Brain microvascular endothelial cell (primary cell): ENCODE results near the gene ST8SIA1.

Experiments
- DNase-seq: peaks from one replicate; pipeline ENCODE4 v3.0.0-alpha.2; 2020
- H3K27ac ChIP-seq: fragments of 250-450 bp; sonication (Bioruptor Pico); 2 replicates; pipeline ENCODE4 v1.5.1; 2020; ENCODE audit warnings: mild to moderate bottlenecking, moderate library complexity
- H3K27me3 ChIP-seq: fragments of 250-450 bp; sonication (Bioruptor Pico); replicated peaks from 2 replicates; pipeline ENCODE4 v1.5.1; 2020; ENCODE audit warnings: mild to moderate bottlenecking
- H3K36me3 ChIP-seq: fragments of 250-450 bp; sonication (Bioruptor Pico); replicated peaks from 2 replicates; pipeline ENCODE4 v1.5.1; 2020; ENCODE audit warnings: mild to moderate bottlenecking
- H3K4me3 ChIP-seq: 2 replicates; pipeline ENCODE4 v1.5.1; 2011; ENCODE audit warnings: low read depth, mild to moderate bottlenecking, control low read depth, low read length, moderate library complexity
- in situ Hi-C: cut with HindIII; loops from 2 replicates; pipeline ENCODE4 v1.10.0; 2017; ENCODE audit warnings: low sequenced_read_pairs, low pct_ligation_motif_present
- TF ChIP-seq, protein P1 (sequence below): IDR thresholded peaks from 2 replicates; pipeline ENCODE4 v1.5.1; 2011; ENCODE audit warnings: low read depth, mild to moderate bottlenecking, moderate library complexity, low read length, control low read depth, inconsistent platforms; ENCODE audit errors: missing control alignments

Gene ST8SIA1

DNA sequence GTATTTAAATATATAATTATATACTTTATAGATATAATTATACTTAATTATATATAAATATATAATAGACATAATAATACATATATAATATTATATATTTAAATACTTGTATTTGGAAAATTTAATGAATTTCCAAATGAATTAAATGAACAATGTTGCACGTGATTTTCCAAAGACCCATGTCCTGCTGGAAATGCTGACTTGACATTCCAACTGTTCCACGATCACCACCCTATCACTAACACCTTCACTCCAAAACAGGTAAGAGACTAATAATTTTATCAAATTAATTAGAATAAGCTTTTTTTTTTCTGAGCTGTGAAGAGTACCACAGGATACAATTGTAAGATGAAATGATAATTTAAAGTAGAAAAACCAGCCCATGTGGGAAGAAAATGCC is 103.4 kb downstream of the ST8SIA1 start:
- Histone ChIP-seq H3K4me3 (no peak overlapping the region), H3K36me3 (no peaks in the 10 kb centered on the region), H3K27me3 (no peaks in the 10 kb centered on the region), H3K27ac (no peak overlapping the region)
- no peak for DNase-seq
- in situ Hi-C loops: no loop called here
- TF ChIP-seq, protein P1, sequence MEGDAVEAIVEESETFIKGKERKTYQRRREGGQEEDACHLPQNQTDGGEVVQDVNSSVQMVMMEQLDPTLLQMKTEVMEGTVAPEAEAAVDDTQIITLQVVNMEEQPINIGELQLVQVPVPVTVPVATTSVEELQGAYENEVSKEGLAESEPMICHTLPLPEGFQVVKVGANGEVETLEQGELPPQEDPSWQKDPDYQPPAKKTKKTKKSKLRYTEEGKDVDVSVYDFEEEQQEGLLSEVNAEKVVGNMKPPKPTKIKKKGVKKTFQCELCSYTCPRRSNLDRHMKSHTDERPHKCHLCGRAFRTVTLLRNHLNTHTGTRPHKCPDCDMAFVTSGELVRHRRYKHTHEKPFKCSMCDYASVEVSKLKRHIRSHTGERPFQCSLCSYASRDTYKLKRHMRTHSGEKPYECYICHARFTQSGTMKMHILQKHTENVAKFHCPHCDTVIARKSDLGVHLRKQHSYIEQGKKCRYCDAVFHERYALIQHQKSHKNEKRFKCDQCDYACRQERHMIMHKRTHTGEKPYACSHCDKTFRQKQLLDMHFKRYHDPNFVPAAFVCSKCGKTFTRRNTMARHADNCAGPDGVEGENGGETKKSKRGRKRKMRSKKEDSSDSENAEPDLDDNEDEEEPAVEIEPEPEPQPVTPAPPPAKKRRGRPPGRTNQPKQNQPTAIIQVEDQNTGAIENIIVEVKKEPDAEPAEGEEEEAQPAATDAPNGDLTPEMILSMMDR: no peak

DNA sequence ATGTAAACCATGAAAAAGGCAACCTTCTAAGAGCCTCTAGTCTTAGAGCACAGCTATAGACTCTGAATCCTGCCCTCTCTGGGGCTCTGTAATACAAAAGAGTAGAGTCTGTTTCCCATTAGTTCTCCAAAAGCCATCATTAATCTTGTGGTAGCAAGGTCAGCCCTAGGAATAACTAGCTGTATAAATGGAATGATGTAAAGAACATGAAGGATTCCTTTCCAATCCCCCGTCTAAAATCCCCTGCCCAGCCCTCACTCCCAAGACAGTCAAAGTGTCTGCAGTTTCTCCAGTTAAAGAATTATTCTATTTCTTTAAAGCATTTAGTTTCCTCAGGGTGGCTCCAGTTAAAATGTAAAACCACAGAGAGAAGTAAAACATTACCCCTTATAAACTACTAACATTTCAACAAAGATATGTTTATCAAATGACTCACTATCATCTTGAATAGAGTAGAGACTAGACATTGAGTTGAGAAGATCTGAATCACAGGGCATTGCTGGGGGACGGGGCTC is 104.2 kb downstream of the ST8SIA1 start:
- Histone ChIP-seq H3K27ac (peak overlapping the region; percentile 19), H3K4me3 (no peak overlapping the region), H3K27me3 (no peaks in the 10 kb centered on the region), H3K36me3 (no peaks in the 10 kb centered on the region)
- peak; percentile 17 for DNase-seq
- TF ChIP-seq, protein P1: no peak
- in situ Hi-C loops: no loop called here

DNA sequence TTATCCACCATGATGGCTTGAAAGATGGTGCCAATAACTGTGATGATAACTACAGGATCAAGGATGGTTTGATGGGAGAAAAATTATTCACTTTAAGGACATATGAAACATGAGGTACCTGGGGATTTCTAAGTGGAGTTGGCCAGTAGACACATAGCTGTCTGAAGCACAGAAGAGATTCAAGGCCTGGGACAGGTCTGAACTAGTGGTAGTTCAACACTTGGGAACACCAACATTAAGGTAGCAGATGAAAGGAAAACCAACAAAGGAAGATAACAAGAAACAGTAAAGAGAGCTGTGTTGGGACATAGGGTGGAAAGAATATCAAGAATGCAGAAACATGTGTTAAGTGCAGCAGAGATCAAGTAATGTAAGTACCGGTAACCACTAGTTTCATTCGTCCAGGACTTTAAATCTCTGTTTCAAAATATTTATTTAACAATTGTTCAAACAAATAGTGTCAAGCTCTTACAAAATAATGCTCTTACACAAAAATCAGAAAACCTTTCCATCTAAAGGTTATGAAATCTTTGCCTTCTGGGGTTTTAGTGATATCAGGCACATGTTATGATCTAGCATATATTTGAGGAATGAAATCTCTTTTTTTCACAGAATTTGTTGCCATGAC is 104.7 kb downstream of the ST8SIA1 start:
- in situ Hi-C loops: no loop called here
- no peaks in the 10 kb centered on the region for H3K36me3 ChIP-seq
- peak overlapping the region; percentile 19 for H3K27ac ChIP-seq
- no peak overlapping the region for H3K4me3 ChIP-seq
- TF ChIP-seq, protein P1: no peak
- H3K27me3 ChIP-seq: no peaks in the 10 kb centered on the region
- DNase-seq: no peak

DNA sequence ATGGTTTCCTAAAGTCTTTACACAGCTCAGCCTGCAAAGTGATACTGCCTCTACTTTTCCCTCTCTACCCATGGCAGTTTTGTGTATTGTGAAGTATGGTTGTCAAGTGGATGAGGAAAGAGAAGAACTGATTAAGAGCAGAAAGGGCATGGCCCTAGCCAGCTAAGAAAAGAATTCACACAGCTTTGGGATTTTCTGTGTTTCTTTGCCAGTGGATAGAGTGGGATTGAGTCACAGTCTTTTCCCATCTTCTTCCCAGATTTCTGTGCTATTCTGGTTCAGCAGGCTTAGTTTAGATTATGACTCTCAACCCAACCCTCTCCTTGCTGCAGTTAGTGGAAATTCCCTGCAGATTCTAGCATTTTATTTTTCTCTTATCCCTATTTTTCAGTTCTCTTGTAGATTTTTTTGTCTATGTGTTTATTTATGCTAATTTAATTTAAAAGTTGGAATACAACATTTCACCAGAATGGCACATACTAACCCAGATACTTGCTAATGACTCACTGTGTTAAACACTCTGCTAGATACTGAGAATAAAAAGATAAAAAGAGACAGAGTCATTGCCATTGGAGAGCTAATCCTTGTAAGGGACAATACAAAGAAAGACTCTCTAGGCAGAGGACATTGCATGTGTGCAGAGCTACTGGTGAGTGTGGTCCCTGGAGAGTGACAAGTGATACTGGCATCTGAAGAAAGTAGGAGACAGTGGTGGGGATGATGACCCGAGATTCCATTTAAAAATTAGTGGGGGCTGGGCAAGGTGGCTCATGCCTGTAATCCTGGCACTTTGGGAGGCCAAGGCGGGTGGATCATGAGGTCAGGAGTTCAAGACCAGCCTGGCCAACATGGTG is 106.3 kb downstream of the ST8SIA1 start:
- TF ChIP-seq, protein P1: no peak
- H3K27ac ChIP-seq: no peak overlapping the region
- in situ Hi-C loops: no loop called here
- H3K27me3 ChIP-seq: no peaks in the 10 kb centered on the region
- no peaks in the 10 kb centered on the region for H3K36me3 ChIP-seq
- H3K4me3 ChIP-seq: no peak overlapping the region
- peak; percentile 27 for DNase-seq

DNA sequence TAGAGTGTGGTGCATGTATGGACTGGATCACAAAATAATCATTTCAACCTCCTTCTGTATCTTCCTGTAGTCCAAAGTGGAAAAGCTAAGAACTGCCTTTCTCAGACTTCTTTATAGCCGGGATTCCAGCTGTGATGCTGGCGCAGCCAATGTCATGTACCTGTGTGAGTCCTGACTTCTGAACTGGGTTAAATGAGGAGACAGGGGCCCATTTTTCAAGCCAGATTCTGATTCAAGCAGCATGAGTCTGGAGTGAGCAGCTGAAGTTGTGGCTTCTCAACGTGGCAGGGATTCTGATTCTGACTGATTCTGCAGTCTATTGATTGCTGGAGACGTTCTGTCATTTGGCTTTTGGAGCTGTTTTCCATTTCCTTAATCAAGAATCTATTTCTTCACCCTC is 111.2 kb downstream of the ST8SIA1 start:
- TF ChIP-seq, protein P1: no peak
- Histone ChIP-seq H3K4me3 (no peak overlapping the region), H3K36me3 (no peaks in the 10 kb centered on the region), H3K27me3 (no peaks in the 10 kb centered on the region), H3K27ac (no peak overlapping the region)
- no peak for DNase-seq
- in situ Hi-C loops: no loop called here
